GM23338 (cell line): ENCODE measurements around the gene USH2A. TPM values are rescaled to one million over a fixed set of nuclear protein-coding genes. Genes with fewer than 3 reads are reported as not detected.

ENCODE experiments used
- ATAC-seq: fragments of 200-7000 bp; cut with Tn5 transposase; 3 replicates; pipeline ENCODE4 v1.9.1; 2020
- DNase-seq: peaks from one replicate; pipeline ENCODE4 v3.0.0-alpha.2; 2015; ENCODE audit warnings: low spot score
- H2AFZ ChIP-seq: fragments of 200-600 bp; sonication (generic); 2 replicates; pipeline ENCODE4 v1.8.0; 2016; ENCODE audit warnings: antibody characterized with exemption, mild to moderate bottlenecking, moderate library complexity
- H3F3A ChIP-seq: fragments of 200-600 bp; sonication (generic); replicated peaks from 2 replicates; pipeline ENCODE4 v1.8.0; 2017; ENCODE audit warnings: antibody characterized with exemption, mixed run types, low read depth
- H3K27ac ChIP-seq: fragments of 200-600 bp; sonication (generic); 2 replicates; pipeline ENCODE4 v1.6.1; 2016; ENCODE audit warnings: low read depth
- H3K27me3 ChIP-seq: fragments of 200-600 bp; sonication (generic); 2 replicates; pipeline ENCODE4 v1.8.0; 2016; ENCODE audit warnings: mild to moderate bottlenecking, mixed run types, moderate library complexity; ENCODE audit not compliant: insufficient read depth
- H3K36me3 ChIP-seq: fragments of 200-600 bp; sonication (generic); 2 replicates; pipeline ENCODE4 v1.8.0; 2016; ENCODE audit warnings: mild to moderate bottlenecking; ENCODE audit not compliant: insufficient read depth
- H3K4me1 ChIP-seq: fragments of 200-600 bp; sonication (generic); 2 replicates; pipeline ENCODE4 v1.8.0; 2016; ENCODE audit warnings: mild to moderate bottlenecking, moderate library complexity; ENCODE audit not compliant: insufficient read depth
- H3K4me2 ChIP-seq: fragments of 200-600 bp; sonication (generic); 2 replicates; pipeline ENCODE4 v1.7.1; 2017; ENCODE audit warnings: mixed run types
- H3K4me3 ChIP-seq: fragments of 200-600 bp; sonication (generic); 2 replicates; pipeline ENCODE4 v1.6.1; 2016; ENCODE audit warnings: mixed run types
- H3K79me2 ChIP-seq: fragments of 200-600 bp; sonication (generic); replicated peaks from 2 replicates; pipeline ENCODE4 v1.8.0; 2017; ENCODE audit warnings: mild to moderate bottlenecking; ENCODE audit not compliant: insufficient read depth
- H3K9me2 ChIP-seq: fragments of 200-600 bp; sonication (generic); 2 replicates; pipeline ENCODE4 v1.8.0; 2017; ENCODE audit not compliant: insufficient read depth
- H4K20me1 ChIP-seq: fragments of 200-600 bp; sonication (generic); replicated peaks from 2 replicates; pipeline ENCODE4 v1.8.0; 2017; ENCODE audit warnings: mild to moderate bottlenecking; ENCODE audit not compliant: insufficient read depth
- H3K27ac Mint-ChIP-seq: 2 replicates; pipeline ENCODE4 v1.8.0; 2020; ENCODE audit warnings: inconsistent platforms, mild to moderate bottlenecking, moderate library complexity, mixed read lengths
- H3K27me3 Mint-ChIP-seq: 3 replicates; pipeline ENCODE4 v1.8.0; 2022; ENCODE audit warnings: low read depth, mild to moderate bottlenecking, moderate library complexity, mixed read lengths, inconsistent platforms; ENCODE audit not compliant: insufficient read depth, poor library complexity
- H3K36me3 Mint-ChIP-seq: 3 replicates; pipeline ENCODE4 v1.8.0; 2021; ENCODE audit warnings: low read depth, mild to moderate bottlenecking, inconsistent platforms, moderate library complexity, mixed read lengths
- H3K4me1 Mint-ChIP-seq: 3 replicates; pipeline ENCODE4 v1.8.0; 2020; ENCODE audit warnings: mild to moderate bottlenecking, inconsistent platforms, mixed read lengths
- H3K4me3 Mint-ChIP-seq: 3 replicates; pipeline ENCODE4 v1.8.0; 2021; ENCODE audit warnings: moderate library complexity, mild to moderate bottlenecking, inconsistent platforms, mixed read lengths
- H3K9me3 Mint-ChIP-seq: 3 replicates; pipeline ENCODE4 v1.8.0; 2020; ENCODE audit warnings: moderate library complexity, mild to moderate bottlenecking, inconsistent platforms, mixed read lengths
- CREB1 ChIP-seq: fragments of 250-450 bp; sonication (Bioruptor Pico); IDR thresholded peaks from 2 replicates; pipeline ENCODE4 v1.5.0; 2020; ENCODE audit warnings: low read depth, mild to moderate bottlenecking, moderate library complexity
- EZH2 ChIP-seq: fragments of 200-600 bp; sonication (generic); IDR thresholded peaks from one replicate; pipeline ENCODE4 v1.8.0; 2017; ENCODE audit warnings: antibody characterized with exemption, mild to moderate bottlenecking, low read depth; ENCODE audit not compliant: unreplicated experiment
- EZH2phosphoT487 ChIP-seq: fragments of 200-600 bp; sonication (generic); IDR thresholded peaks from one replicate; pipeline ENCODE4 v1.8.1; 2018; ENCODE audit warnings: antibody characterized with exemption; ENCODE audit not compliant: unreplicated experiment
- JUNB ChIP-seq: IDR thresholded peaks from one replicate; pipeline ENCODE4 v1.6.1; 2016; ENCODE audit warnings: antibody characterized with exemption; ENCODE audit not compliant: unreplicated experiment
- NANOG ChIP-seq: IDR thresholded peaks from 2 replicates; pipeline ENCODE4 v1.6.1; 2016; ENCODE audit warnings: antibody characterized with exemption, borderline replicate concordance
- POLR2AphosphoS5 ChIP-seq: IDR thresholded peaks from 2 replicates; pipeline ENCODE4 v1.6.1; 2016; ENCODE audit warnings: antibody characterized with exemption, low read depth
- STAT1 ChIP-seq: IDR thresholded peaks from one replicate; pipeline ENCODE4 v1.6.1; 2016; ENCODE audit warnings: antibody characterized with exemption; ENCODE audit not compliant: unreplicated experiment
- ZNF114 ChIP-seq: fragments of 250-450 bp; sonication (Bioruptor Pico); IDR thresholded peaks from 2 replicates; pipeline ENCODE4 v1.5.0; 2020; ENCODE audit warnings: mild to moderate bottlenecking, moderate library complexity
- ZNF331 ChIP-seq: fragments of 250-450 bp; sonication (Bioruptor Pico); IDR thresholded peaks from 2 replicates; pipeline ENCODE4 v1.5.0; 2020; ENCODE audit warnings: low read depth, mild to moderate bottlenecking, moderate library complexity
- polyA plus RNA-seq: library from polyadenylated mRNA; unstranded; fragments of >200 nt; fragmentation: Nextera tagmentation; extraction: Ambion mirVana; gene quantifications from 2 replicates; pipeline ENCODE4 v1.2.1, GENCODE V29; 2016
- total RNA-seq: library from RNA; depleted of rRNA; stranded (reverse); fragments of >200 nt; shearing (Covaris generic); gene quantifications from 2 replicates; pipeline ENCODE4 v1.2.3, GENCODE V29; 2014
- TF ChIP-seq, protein P1 (sequence below), 2 experiments: fragments of 200-600 bp in 1 of 2; sonication (generic) in 1 of 2; conservative IDR thresholded peaks; 2 replicates each; pipeline versions ENCODE4 v1.5.1 to v1.6.1; 2016 to 2017; ENCODE audit warnings: antibody characterized with exemption in 2 of 2, low read depth in 2 of 2, mild to moderate bottlenecking in 2 of 2, moderate library complexity in 1 of 2
- TF ChIP-seq, protein P2 (sequence below): IDR thresholded peaks from one replicate; pipeline ENCODE4 v1.6.1; 2018; ENCODE audit warnings: antibody characterized with exemption; ENCODE audit not compliant: unreplicated experiment
- TF ChIP-seq, protein P3 (sequence below): IDR thresholded peaks from 2 replicates; pipeline ENCODE4 v1.6.1; 2016; ENCODE audit warnings: antibody characterized with exemption

The USH2A gene
- total and polyA plus RNA-seq, 2 experiments from 2014 or later: 0.03 TPM

DNA sequence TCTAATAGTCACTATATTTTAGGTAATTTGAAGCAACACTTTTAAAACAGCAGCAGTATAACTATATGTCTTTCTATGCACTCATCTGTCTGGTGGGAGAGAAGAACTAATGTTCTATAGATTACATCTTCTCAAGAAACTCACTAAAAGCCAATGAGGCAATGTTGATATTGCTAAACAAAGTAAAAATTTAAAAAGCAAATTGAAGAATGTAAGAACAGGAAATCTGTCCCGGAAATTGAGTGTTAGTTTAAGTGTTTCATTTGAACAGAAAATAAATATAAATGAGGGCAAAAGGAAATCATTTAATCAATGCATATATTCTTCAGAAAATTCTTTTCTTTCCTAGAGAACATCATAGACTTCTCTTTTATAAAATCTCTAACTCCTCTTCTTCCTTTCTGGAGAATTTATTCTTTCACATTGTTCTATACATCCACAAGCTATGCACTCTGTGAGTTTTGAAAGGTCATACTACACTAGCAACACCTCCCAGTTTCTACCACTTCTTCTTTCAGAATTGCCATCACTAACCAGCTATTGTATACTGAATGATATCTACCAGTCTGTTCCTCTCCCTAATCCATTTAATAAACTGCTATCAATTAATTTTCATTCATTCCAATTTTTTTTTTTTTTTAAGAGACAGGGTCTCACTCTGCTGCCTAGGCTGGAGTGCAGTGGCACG is 153.0 kb downstream of the USH2A start:
- H4K20me1 ChIP-seq: no peaks in the 10 kb centered on the region
- H3K27me3 Mint-ChIP-seq: no peaks in the 10 kb centered on the region
- H2AFZ ChIP-seq: no peak overlapping the region
- no peaks in the 10 kb centered on the region for H3K9me3 Mint-ChIP-seq
- H3K4me1 ChIP-seq: peaks cover 19% of the 10 kb centered on the region
- no peaks in the 10 kb centered on the region for H3F3A ChIP-seq
- no peaks in the 10 kb centered on the region for H3K27me3 ChIP-seq
- no peak for DNase-seq
- H3K4me1 Mint-ChIP-seq: peaks cover 11% of the 10 kb centered on the region; the same call in 2 of the 3 replicates
- no peak overlapping the region for H3K27ac ChIP-seq
- H3K4me3 Mint-ChIP-seq: no peak overlapping the region
- H3K79me2 ChIP-seq: no peaks in the 10 kb centered on the region
- TF ChIP-seq JUNB (no peak), EZH2phosphoT487 (no peak), ZNF114 (CRISPR knock-in tag) (no peak)
- TF ChIP-seq, protein P1, sequence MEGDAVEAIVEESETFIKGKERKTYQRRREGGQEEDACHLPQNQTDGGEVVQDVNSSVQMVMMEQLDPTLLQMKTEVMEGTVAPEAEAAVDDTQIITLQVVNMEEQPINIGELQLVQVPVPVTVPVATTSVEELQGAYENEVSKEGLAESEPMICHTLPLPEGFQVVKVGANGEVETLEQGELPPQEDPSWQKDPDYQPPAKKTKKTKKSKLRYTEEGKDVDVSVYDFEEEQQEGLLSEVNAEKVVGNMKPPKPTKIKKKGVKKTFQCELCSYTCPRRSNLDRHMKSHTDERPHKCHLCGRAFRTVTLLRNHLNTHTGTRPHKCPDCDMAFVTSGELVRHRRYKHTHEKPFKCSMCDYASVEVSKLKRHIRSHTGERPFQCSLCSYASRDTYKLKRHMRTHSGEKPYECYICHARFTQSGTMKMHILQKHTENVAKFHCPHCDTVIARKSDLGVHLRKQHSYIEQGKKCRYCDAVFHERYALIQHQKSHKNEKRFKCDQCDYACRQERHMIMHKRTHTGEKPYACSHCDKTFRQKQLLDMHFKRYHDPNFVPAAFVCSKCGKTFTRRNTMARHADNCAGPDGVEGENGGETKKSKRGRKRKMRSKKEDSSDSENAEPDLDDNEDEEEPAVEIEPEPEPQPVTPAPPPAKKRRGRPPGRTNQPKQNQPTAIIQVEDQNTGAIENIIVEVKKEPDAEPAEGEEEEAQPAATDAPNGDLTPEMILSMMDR (conservative IDR thresholded peaks at IDR 0.05; ENCODE audit: low read depth in 2 of 2): no peak
- H3K9me2 ChIP-seq: no peaks in the 10 kb centered on the region
- H3K4me3 ChIP-seq: no peak overlapping the region
- H3K36me3 Mint-ChIP-seq: no peaks in the 10 kb centered on the region
- H3K27ac Mint-ChIP-seq: no peak overlapping the region
- ATAC-seq: no peak
- no peaks in the 10 kb centered on the region for H3K36me3 ChIP-seq
- H3K4me2 ChIP-seq: no peak overlapping the region

DNA sequence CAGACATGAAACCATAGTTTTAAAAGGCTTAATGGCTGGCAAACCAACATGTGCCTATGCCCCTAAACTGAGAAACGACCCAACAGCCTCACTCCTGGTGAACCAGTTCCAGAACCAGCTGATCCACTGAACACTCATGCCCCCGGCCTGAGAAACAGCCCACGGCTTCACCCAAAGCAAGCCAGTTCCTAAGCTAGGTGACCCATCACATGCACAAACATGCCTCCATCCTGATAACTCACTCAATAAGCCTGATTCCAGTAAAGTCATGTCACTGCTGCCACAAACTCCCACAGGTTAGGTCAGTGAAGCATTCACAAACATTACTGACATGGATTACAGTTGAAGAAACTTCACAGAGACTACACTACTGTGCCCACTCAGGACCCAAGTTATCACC is 161.6 kb downstream of the USH2A start:
- Histone ChIP-seq H3K36me3 (no peaks in the 10 kb centered on the region), H3K27me3 (no peaks in the 10 kb centered on the region), H3K4me3 (no peak overlapping the region), H3F3A (no peaks in the 10 kb centered on the region), H3K4me2 (no peak overlapping the region), H2AFZ (no peak overlapping the region; the same call in 1 of the 2 replicates), H4K20me1 (no peaks in the 10 kb centered on the region), H3K4me1 (no peaks in the 10 kb centered on the region), H3K79me2 (no peaks in the 10 kb centered on the region), H3K27ac (no peak overlapping the region), H3K9me2 (0 out of 2 replicates have a peak, but pooled peaks cover 3% of the 10 kb centered on the region)
- Mint-ChIP-seq H3K36me3 (no peaks in the 10 kb centered on the region), H3K9me3 (no peaks in the 10 kb centered on the region), H3K4me3 (no peak overlapping the region), H3K27ac (no peak overlapping the region), H3K27me3 (no peaks in the 10 kb centered on the region), H3K4me1 (no peaks in the 10 kb centered on the region)
- no peak for DNase-seq
- ATAC-seq: no peak
- TF ChIP-seq CREB1 (CRISPR knock-in tag) (no peak), EZH2 (no peak), JUNB (no peak), STAT1 (no peak), EZH2phosphoT487 (no peak), ZNF114 (CRISPR knock-in tag) (no peak), POLR2AphosphoS5 (no peak), ZNF331 (CRISPR knock-in tag) (no peak), NANOG (no peak)
- TF ChIP-seq, protein P2, sequence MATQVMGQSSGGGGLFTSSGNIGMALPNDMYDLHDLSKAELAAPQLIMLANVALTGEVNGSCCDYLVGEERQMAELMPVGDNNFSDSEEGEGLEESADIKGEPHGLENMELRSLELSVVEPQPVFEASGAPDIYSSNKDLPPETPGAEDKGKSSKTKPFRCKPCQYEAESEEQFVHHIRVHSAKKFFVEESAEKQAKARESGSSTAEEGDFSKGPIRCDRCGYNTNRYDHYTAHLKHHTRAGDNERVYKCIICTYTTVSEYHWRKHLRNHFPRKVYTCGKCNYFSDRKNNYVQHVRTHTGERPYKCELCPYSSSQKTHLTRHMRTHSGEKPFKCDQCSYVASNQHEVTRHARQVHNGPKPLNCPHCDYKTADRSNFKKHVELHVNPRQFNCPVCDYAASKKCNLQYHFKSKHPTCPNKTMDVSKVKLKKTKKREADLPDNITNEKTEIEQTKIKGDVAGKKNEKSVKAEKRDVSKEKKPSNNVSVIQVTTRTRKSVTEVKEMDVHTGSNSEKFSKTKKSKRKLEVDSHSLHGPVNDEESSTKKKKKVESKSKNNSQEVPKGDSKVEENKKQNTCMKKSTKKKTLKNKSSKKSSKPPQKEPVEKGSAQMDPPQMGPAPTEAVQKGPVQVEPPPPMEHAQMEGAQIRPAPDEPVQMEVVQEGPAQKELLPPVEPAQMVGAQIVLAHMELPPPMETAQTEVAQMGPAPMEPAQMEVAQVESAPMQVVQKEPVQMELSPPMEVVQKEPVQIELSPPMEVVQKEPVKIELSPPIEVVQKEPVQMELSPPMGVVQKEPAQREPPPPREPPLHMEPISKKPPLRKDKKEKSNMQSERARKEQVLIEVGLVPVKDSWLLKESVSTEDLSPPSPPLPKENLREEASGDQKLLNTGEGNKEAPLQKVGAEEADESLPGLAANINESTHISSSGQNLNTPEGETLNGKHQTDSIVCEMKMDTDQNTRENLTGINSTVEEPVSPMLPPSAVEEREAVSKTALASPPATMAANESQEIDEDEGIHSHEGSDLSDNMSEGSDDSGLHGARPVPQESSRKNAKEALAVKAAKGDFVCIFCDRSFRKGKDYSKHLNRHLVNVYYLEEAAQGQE: no peak
- TF ChIP-seq, protein P3, sequence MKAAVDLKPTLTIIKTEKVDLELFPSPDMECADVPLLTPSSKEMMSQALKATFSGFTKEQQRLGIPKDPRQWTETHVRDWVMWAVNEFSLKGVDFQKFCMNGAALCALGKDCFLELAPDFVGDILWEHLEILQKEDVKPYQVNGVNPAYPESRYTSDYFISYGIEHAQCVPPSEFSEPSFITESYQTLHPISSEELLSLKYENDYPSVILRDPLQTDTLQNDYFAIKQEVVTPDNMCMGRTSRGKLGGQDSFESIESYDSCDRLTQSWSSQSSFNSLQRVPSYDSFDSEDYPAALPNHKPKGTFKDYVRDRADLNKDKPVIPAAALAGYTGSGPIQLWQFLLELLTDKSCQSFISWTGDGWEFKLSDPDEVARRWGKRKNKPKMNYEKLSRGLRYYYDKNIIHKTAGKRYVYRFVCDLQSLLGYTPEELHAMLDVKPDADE: no peak
- TF ChIP-seq, protein P1 (conservative IDR thresholded peaks at IDR 0.05; ENCODE audit: low read depth in 2 of 2): no peak
